ENCODE results near the gene TCF7L2.

GRCh38 chr10:113007343-113007771 lies 57.3 kb downstream of the TCF7L2 start:
- TF ChIP-seq CTCF (IDR thresholded peaks at IDR 0.05; ENCODE audit: low read depth, low read length) (no peak), EZH2phosphoT487 (IDR thresholded peaks at IDR 0.05; ENCODE audit: low read depth) (no peak)

All from OCI-LY3 (cell line).